A673 (cell line): Measurements from ENCODE around the gene EGR4. TPM values are rescaled to one million over a fixed set of nuclear protein-coding genes. Genes with fewer than 3 reads are reported as not detected.

Experiments
- Bru-seq: library from RNA; stranded (reverse); fragments of 400-500 nt; gene quantifications from one replicate; lab custom pipeline; 2021; lab: Mats Ljungman, UMichigan
- BruChase-seq, 2 experiments: library from RNA; stranded (reverse); fragments of 400-500 nt; gene quantifications; one replicate each; lab custom pipeline; 2021; lab: Mats Ljungman, UMichigan
- BruUV-seq: library from RNA; stranded (reverse); fragments of 400-500 nt; replicated peaks from 2 replicates; lab custom pipeline; 2021; lab: Mats Ljungman, UMichigan
- CTCF ChIA-PET: fragments of 300-600 bp; sonication (Branson Sonifier 250); formaldehyde crosslinking; loops from one replicate; lab custom pipeline; 2022; ENCODE audit warnings: antibody characterized with exemption; lab: Charles Lee
- POLR2A ChIA-PET: fragments of 300-600 bp; sonication (Branson Sonifier 250); formaldehyde crosslinking; loops from one replicate; lab custom pipeline; 2022; ENCODE audit warnings: antibody characterized with exemption; ENCODE audit not compliant: low non-redundant PET; lab: Charles Lee
- DNase-seq: peaks from one replicate; pipeline ENCODE4 v3.0.0-alpha.2; 2015; ENCODE audit warnings: low spot score
- H3K27ac ChIP-seq: fragments of 200-600 bp; sonication (generic); 2 replicates; pipeline ENCODE4 v1.5.1; 2016; ENCODE audit warnings: mixed run types, low read depth, mild to moderate bottlenecking, mixed read lengths, antibody characterized with exemption, low read length; ENCODE audit not compliant: poor library complexity, severe bottlenecking
- H3K27me3 ChIP-seq: fragments of 200-600 bp; sonication (generic); replicated peaks from 2 replicates; pipeline ENCODE4 v1.6.1; 2017; ENCODE audit warnings: mixed run types, low read depth, mild to moderate bottlenecking, mixed read lengths, antibody characterized with exemption, low read length; ENCODE audit not compliant: insufficient read depth, poor library complexity
- H3K36me3 ChIP-seq: fragments of 200-600 bp; sonication (generic); 2 replicates; pipeline ENCODE4 v1.6.1; 2016; ENCODE audit warnings: mixed run types, mild to moderate bottlenecking, mixed read lengths, antibody characterized with exemption, low read length; ENCODE audit not compliant: insufficient read depth, poor library complexity, severe bottlenecking
- H3K4me1 ChIP-seq: fragments of 200-600 bp; sonication (generic); 2 replicates; pipeline ENCODE4 v1.6.1; 2017; ENCODE audit warnings: mixed run types, mild to moderate bottlenecking, mixed read lengths, antibody characterized with exemption, low read length; ENCODE audit not compliant: insufficient read depth, poor library complexity, severe bottlenecking
- H3K4me3 ChIP-seq: fragments of 200-600 bp; sonication (generic); 2 replicates; pipeline ENCODE4 v1.5.1; 2016; ENCODE audit warnings: low read depth, mixed run types, mild to moderate bottlenecking, mixed read lengths, low read length; ENCODE audit not compliant: poor library complexity, severe bottlenecking
- H3K9me3 ChIP-seq: fragments of 200-600 bp; sonication (generic); 2 replicates; pipeline ENCODE4 v1.6.1; 2016; ENCODE audit warnings: mixed run types, low read depth, mild to moderate bottlenecking, mixed read lengths, antibody characterized with exemption, low read length; ENCODE audit not compliant: poor library complexity, severe bottlenecking
- EZH2 ChIP-seq: fragments of 200-600 bp; sonication (generic); IDR thresholded peaks from 2 replicates; pipeline ENCODE4 v1.6.1; 2017; ENCODE audit warnings: borderline replicate concordance, low read depth, mild to moderate bottlenecking, mixed read lengths, antibody characterized with exemption, low read length; ENCODE audit not compliant: poor library complexity, severe bottlenecking
- intact Hi-C: fragments of 100-400 bp; cut with micrococcal nuclease; formaldehyde crosslinking; loops from one replicate; pipeline ENCODE4 v1.10.0; 2022; ENCODE audit not compliant: unreplicated experiment
- long read RNA-seq: library from polyadenylated mRNA; stranded (forward); transcript quantifications from one replicate; pipeline ENCODE4 v2.0.0, GENCODE V29; 2022
- total RNA-seq: library from RNA; stranded (reverse); gene quantifications from 2 replicates; pipeline ENCODE4 v1.2.3, GENCODE V29; 2021
- TF ChIP-seq, protein P1 (sequence below): fragments of 300-800, 200-600 bp; sonication (generic); conservative IDR thresholded peaks from 2 replicates; pipeline ENCODE4 v1.5.1; 2017; ENCODE audit warnings: low read depth, mild to moderate bottlenecking, antibody characterized with exemption, low read length, moderate library complexity, mixed read lengths

EGR4 gene
- 1.9 and 2.0 TPM in 2 replicates for total RNA-seq
- Bru-seq, nascent RNA, result percentile 42 among the genes with signal in this experiment
- percentile 37 among the genes with signal in this experiment for BruChase-seq, experiment 1, labeled RNA remaining after a 2-hour chase
- BruChase-seq, experiment 2, labeled RNA remaining after a 6-hour chase, result percentile 5 among the genes with signal in this experiment
- long read RNA-seq, partial matches to known transcripts, result 1 of 7 reads
- long read RNA-seq, other reads (novel, unspliced or antisense), result 3 of 7 reads

DNA sequence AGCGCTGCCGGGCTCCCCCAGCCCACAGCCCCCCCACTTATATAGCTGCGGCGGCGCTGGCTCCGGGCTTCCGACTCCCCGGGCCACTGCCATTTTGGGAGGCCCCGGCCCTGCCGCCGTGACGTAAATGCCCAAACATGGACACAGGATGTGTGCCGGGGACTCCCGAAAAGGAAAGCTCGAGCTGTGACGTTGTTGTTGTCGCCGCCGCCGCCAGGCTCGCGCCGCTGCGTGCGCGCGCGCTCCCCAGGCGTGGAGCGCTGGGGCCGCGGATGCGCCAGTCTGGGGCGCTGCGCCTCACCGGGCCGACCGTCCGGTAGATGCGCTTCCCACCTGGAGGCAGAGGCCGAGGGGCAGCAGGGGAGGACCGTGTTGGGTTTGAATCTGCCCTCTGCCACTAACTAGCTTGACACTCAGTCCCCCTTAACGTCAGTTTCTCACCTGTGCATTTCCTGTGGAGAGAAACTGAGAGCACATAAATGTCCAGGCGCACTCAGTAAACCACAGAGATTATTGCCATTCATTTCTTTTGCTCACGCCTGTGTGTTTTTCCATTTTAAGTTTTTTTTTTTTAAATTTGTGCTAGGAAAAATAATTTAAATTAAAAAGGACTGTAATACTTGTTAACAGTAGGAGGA lies at the start of gene EGR4:
Gene EGR4 (minus strand): TSS at position 15 of the 638 bp plus-strand sequence. CDS start 231 bp downstream, outside the sequence.
- Histone ChIP-seq H3K4me1 (peaks cover 6% of the 10 kb centered on the region), H3K27me3 (peaks cover 65% of the 10 kb centered on the region), H3K36me3 (no peaks in the 10 kb centered on the region), H3K9me3 (no peaks in the 10 kb centered on the region), H3K27ac (no peak within 1 kb of the TSS), H3K4me3 (peak within 1 kb of the TSS; percentile 52)
- no peak for TF ChIP-seq EZH2
- TF ChIP-seq, protein P1, sequence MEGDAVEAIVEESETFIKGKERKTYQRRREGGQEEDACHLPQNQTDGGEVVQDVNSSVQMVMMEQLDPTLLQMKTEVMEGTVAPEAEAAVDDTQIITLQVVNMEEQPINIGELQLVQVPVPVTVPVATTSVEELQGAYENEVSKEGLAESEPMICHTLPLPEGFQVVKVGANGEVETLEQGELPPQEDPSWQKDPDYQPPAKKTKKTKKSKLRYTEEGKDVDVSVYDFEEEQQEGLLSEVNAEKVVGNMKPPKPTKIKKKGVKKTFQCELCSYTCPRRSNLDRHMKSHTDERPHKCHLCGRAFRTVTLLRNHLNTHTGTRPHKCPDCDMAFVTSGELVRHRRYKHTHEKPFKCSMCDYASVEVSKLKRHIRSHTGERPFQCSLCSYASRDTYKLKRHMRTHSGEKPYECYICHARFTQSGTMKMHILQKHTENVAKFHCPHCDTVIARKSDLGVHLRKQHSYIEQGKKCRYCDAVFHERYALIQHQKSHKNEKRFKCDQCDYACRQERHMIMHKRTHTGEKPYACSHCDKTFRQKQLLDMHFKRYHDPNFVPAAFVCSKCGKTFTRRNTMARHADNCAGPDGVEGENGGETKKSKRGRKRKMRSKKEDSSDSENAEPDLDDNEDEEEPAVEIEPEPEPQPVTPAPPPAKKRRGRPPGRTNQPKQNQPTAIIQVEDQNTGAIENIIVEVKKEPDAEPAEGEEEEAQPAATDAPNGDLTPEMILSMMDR, result no peak
- POLR2A ChIA-PET, result no interaction called here
- CTCF ChIA-PET, result interaction anchor here (0.5 to 1.0 kb wide), 3 partner anchors 19 to 81 kb away, joined by 3 to 4 read pairs (median 4); no protein-coding TSS in a partner anchor
- DNase-seq, result peak; percentile 92
- no TSS peak for BruUV-seq
- intact Hi-C loops, result no loop called here

DNA sequence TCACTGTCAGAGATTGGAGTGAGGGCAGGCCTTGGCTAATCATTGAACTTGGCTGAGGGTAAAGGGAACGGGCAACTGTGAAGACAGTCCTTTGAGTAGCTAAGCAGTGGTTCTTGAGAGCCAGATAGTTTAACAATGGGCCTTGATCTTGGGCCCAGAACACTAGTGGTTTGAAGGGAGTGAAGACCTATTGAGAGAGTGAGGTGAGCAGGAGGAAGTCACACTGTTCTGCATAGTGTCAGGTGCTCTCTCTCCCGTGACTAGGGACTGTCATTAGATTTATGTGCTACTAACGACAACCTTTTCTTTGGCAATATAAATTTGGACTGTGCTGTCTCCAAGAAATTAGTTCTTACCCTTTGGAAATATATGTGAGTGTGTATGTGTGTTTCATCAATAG lies 47.7 kb upstream of the EGR4 start:
- Histone ChIP-seq H3K36me3 (no peaks in the 10 kb centered on the region), H3K4me3 (no peak overlapping the region), H3K27ac (no peak overlapping the region), H3K9me3 (no peaks in the 10 kb centered on the region), H3K4me1 (peaks cover 23% of the 10 kb centered on the region), H3K27me3 (no peaks in the 10 kb centered on the region)
- ChIA-PET POLR2A (interaction anchor here (0.5 kb wide), 1 partner anchor 46 kb away, joined by 3 read pairs; no protein-coding TSS in a partner anchor), CTCF (no interaction called here)
- intact Hi-C loops, result no loop called here
- no TSS peak for BruUV-seq
- no peak for TF ChIP-seq EZH2
- TF ChIP-seq, protein P1, result no peak
- no peak for DNase-seq

DNA sequence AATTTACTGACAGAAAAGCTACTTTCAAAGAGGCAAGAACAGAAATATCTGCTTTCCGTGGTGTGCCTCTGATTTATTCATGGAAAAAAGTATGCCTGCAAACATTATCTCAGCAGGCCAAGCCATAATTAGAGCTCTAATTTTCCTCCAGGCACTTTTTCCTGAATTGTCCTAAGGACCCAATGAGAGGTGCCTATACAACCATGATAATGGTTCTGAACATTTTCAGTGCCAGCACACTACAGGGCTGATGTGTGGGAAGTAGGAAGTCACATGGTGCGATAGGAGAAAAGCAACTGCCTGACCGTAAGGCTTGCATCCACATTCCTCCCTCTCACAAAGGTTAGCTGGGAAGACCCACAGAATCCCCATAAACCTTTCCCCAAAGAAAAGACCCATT lies 45.9 kb upstream of the EGR4 start:
- Histone ChIP-seq H3K27ac (peak overlapping the region; percentile 68), H3K9me3 (peaks cover 10% of the 10 kb centered on the region), H3K4me1 (peaks cover 19% of the 10 kb centered on the region), H3K4me3 (no peak overlapping the region), H3K36me3 (no peaks in the 10 kb centered on the region), H3K27me3 (no peaks in the 10 kb centered on the region)
- intact Hi-C loops, result no loop called here
- peak; percentile 87 for DNase-seq
- no TSS peak for BruUV-seq
- POLR2A ChIA-PET, result no interaction called here
- CTCF ChIA-PET, result no interaction called here
- TF ChIP-seq, protein P1, result no peak
